ENCODE results near the gene MYO18B. TPM values are rescaled to one million over a fixed set of nuclear protein-coding genes. Genes with fewer than 3 reads are reported as not detected.

The MYO18B gene
- total and polyA plus RNA-seq, 2 of the 8 experiments (the other 6 are each of a cell fraction or from before 2014, with no cell fraction given), result 0.62 to 0.78 TPM

- TF ChIP-seq, protein P1, sequence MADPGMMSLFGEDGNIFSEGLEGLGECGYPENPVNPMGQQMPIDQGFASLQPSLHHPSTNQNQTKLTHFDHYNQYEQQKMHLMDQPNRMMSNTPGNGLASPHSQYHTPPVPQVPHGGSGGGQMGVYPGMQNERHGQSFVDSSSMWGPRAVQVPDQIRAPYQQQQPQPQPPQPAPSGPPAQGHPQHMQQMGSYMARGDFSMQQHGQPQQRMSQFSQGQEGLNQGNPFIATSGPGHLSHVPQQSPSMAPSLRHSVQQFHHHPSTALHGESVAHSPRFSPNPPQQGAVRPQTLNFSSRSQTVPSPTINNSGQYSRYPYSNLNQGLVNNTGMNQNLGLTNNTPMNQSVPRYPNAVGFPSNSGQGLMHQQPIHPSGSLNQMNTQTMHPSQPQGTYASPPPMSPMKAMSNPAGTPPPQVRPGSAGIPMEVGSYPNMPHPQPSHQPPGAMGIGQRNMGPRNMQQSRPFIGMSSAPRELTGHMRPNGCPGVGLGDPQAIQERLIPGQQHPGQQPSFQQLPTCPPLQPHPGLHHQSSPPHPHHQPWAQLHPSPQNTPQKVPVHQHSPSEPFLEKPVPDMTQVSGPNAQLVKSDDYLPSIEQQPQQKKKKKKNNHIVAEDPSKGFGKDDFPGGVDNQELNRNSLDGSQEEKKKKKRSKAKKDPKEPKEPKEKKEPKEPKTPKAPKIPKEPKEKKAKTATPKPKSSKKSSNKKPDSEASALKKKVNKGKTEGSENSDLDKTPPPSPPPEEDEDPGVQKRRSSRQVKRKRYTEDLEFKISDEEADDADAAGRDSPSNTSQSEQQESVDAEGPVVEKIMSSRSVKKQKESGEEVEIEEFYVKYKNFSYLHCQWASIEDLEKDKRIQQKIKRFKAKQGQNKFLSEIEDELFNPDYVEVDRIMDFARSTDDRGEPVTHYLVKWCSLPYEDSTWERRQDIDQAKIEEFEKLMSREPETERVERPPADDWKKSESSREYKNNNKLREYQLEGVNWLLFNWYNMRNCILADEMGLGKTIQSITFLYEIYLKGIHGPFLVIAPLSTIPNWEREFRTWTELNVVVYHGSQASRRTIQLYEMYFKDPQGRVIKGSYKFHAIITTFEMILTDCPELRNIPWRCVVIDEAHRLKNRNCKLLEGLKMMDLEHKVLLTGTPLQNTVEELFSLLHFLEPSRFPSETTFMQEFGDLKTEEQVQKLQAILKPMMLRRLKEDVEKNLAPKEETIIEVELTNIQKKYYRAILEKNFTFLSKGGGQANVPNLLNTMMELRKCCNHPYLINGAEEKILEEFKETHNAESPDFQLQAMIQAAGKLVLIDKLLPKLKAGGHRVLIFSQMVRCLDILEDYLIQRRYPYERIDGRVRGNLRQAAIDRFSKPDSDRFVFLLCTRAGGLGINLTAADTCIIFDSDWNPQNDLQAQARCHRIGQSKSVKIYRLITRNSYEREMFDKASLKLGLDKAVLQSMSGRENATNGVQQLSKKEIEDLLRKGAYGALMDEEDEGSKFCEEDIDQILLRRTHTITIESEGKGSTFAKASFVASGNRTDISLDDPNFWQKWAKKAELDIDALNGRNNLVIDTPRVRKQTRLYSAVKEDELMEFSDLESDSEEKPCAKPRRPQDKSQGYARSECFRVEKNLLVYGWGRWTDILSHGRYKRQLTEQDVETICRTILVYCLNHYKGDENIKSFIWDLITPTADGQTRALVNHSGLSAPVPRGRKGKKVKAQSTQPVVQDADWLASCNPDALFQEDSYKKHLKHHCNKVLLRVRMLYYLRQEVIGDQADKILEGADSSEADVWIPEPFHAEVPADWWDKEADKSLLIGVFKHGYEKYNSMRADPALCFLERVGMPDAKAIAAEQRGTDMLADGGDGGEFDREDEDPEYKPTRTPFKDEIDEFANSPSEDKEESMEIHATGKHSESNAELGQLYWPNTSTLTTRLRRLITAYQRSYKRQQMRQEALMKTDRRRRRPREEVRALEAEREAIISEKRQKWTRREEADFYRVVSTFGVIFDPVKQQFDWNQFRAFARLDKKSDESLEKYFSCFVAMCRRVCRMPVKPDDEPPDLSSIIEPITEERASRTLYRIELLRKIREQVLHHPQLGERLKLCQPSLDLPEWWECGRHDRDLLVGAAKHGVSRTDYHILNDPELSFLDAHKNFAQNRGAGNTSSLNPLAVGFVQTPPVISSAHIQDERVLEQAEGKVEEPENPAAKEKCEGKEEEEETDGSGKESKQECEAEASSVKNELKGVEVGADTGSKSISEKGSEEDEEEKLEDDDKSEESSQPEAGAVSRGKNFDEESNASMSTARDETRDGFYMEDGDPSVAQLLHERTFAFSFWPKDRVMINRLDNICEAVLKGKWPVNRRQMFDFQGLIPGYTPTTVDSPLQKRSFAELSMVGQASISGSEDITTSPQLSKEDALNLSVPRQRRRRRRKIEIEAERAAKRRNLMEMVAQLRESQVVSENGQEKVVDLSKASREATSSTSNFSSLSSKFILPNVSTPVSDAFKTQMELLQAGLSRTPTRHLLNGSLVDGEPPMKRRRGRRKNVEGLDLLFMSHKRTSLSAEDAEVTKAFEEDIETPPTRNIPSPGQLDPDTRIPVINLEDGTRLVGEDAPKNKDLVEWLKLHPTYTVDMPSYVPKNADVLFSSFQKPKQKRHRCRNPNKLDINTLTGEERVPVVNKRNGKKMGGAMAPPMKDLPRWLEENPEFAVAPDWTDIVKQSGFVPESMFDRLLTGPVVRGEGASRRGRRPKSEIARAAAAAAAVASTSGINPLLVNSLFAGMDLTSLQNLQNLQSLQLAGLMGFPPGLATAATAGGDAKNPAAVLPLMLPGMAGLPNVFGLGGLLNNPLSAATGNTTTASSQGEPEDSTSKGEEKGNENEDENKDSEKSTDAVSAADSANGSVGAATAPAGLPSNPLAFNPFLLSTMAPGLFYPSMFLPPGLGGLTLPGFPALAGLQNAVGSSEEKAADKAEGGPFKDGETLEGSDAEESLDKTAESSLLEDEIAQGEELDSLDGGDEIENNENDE (IDR thresholded peaks at IDR 0.05; ENCODE audit: insufficient replicate concordance, low read length), result no peak
- TF ChIP-seq HDAC2 (IDR thresholded peaks at IDR 0.05; ENCODE audit: borderline replicate concordance in 1 of 2, low read depth in 2 of 2, low read length in 2 of 2) (no peak), EGR1 (IDR thresholded peaks at IDR 0.05; ENCODE audit: borderline replicate concordance, low read depth, low read length) (no peak), CEBPB (IDR thresholded peaks at IDR 0.05; ENCODE audit: low read depth, low read length) (no peak), TAF7 (optimal IDR thresholded peaks at IDR 0.05; ENCODE audit: borderline replicate concordance, low read depth, low read length) (no peak)
Measured at GRCh38 chr22:25840167-25840566, 98.2 kb downstream of the MYO18B start (continued).
